PC-9 (cell line): ENCODE data around the gene ETS2.

Experiments used
- CTCF ChIP-seq: fragments of 200-600 bp; sonication (generic); conservative IDR thresholded peaks from 2 replicates; pipeline ENCODE4 v1.6.1; 2017; ENCODE audit warnings: mixed run types, antibody characterized with exemption, mild to moderate bottlenecking, moderate library complexity
- EZH2 ChIP-seq: fragments of 200-600 bp; sonication (generic); IDR thresholded peaks from 2 replicates; pipeline ENCODE4 v1.8.0; 2017; ENCODE audit warnings: antibody characterized with exemption, low read depth

DNA sequence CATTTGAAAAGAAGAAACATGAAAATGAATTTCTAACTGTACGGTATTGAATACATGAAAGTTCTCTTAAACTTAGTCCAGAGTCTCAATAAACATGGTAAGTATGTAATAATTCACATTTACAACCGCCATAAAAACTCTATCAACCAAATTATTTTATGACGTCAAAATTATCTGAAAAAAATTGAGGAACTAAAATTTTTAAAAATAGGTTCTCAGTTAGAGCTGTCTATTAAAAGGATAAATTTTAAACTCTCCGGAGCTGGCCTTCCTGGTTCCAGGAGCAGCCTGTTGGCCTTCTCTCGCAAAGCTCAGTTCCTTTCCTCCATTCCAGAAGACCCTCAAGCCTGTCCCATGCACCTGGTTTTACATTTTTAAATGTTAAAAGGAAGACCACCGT, 18.7 kb upstream of the ETS2 start:
- no peak for TF ChIP-seq CTCF
- TF ChIP-seq EZH2: no peak
